ENCODE results near the gene TGM4.
"Not testable (repeated sequence)": the region's sequence is repeated elsewhere in the genome, so short reads cannot be mapped to it uniquely, and the experiment has no call there.

The TGM4 gene

GRCh38 chr3:44848634-44849033 is 25.8 kb upstream of the TGM4 start:
- no peak overlapping the region for H3K4me3 ChIP-seq (ENCODE audit: low read depth in 1 of 2, low read length in 1 of 2)
- no peaks in the 10 kb centered on the region for H3K4me1 ChIP-seq (ENCODE audit: control insufficient read depth in 1 of 2, insufficient read depth in 1 of 2, low read depth in 1 of 2, low read length in 1 of 2)
- peaks cover 52% of the 10 kb centered on the region for H3K36me3 ChIP-seq
- TF ChIP-seq, protein P1, sequence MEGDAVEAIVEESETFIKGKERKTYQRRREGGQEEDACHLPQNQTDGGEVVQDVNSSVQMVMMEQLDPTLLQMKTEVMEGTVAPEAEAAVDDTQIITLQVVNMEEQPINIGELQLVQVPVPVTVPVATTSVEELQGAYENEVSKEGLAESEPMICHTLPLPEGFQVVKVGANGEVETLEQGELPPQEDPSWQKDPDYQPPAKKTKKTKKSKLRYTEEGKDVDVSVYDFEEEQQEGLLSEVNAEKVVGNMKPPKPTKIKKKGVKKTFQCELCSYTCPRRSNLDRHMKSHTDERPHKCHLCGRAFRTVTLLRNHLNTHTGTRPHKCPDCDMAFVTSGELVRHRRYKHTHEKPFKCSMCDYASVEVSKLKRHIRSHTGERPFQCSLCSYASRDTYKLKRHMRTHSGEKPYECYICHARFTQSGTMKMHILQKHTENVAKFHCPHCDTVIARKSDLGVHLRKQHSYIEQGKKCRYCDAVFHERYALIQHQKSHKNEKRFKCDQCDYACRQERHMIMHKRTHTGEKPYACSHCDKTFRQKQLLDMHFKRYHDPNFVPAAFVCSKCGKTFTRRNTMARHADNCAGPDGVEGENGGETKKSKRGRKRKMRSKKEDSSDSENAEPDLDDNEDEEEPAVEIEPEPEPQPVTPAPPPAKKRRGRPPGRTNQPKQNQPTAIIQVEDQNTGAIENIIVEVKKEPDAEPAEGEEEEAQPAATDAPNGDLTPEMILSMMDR (IDR thresholded peaks at IDR 0.05) = no peak
- no peak overlapping the region for H3K27ac ChIP-seq
- H3K9me3 ChIP-seq = no peaks in the 10 kb centered on the region
- no peaks in the 10 kb centered on the region for H3K27me3 ChIP-seq

DNA sequence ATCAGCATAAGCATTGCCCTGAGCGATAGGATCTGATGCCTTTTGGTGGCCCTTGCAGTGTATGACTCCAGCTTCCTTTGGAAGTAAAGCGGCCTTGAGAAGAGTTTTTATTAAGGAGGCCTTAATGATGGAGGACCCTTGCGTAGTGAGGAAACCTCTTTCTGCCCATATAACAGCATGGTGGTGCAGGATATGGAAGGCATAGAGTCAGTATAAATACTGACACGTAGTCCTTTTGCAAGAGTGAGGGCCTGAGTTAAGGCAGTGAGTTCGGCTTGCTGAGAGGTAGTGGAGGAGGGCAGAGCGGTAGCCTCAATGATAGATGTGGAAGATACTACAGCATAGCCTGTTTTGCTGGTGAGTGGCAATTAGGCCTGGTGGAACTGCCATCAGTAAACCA is 17.7 kb upstream of the TGM4 start:
- not testable (repeated sequence) for H3K27me3 ChIP-seq; H3K27ac ChIP-seq; H3K4me1 ChIP-seq (ENCODE audit: control insufficient read depth in 1 of 2, insufficient read depth in 1 of 2, low read depth in 1 of 2, low read length in 1 of 2); H3K4me3 ChIP-seq (ENCODE audit: low read depth in 1 of 2, low read length in 1 of 2); H3K9me3 ChIP-seq
- peaks cover 17% of the 10 kb centered on the region for H3K36me3 ChIP-seq

- Histone ChIP-seq H3K27ac (no peak overlapping the region), H3K9me3 (no peaks in the 10 kb centered on the region), H3K27me3 (no peaks in the 10 kb centered on the region), H3K4me3 (ENCODE audit: low read depth in 1 of 2, low read length in 1 of 2) (no peak overlapping the region), H3K36me3 (peaks cover 3% of the 10 kb centered on the region), H3K4me1 (ENCODE audit: control insufficient read depth in 1 of 2, insufficient read depth in 1 of 2, low read depth in 1 of 2, low read length in 1 of 2) (peaks cover 7 to 10% of the 10 kb centered on the region in 2 experiments)
- TF ChIP-seq, protein P1 (IDR thresholded peaks at IDR 0.05) = no peak
Observed at GRCh38 chr3:44860117-44860516, 14.3 kb upstream of the TGM4 start.

- Histone ChIP-seq H3K27ac (peak within 1 kb of the TSS; percentile 86), H3K4me1 (ENCODE audit: control insufficient read depth in 1 of 2, insufficient read depth in 1 of 2, low read depth in 1 of 2, low read length in 1 of 2) (peaks cover 7 to 10% of the 10 kb centered on the region in 2 experiments), H3K4me3 (ENCODE audit: low read depth in 1 of 2, low read length in 1 of 2) (peak within 1 kb of the TSS; percentile 72 to 75), H3K36me3 (peaks cover 7% of the 10 kb centered on the region), H3K9me3 (no peaks in the 10 kb centered on the region), H3K27me3 (no peaks in the 10 kb centered on the region)
- TF ChIP-seq, protein P1 (IDR thresholded peaks at IDR 0.05) = peak; percentile 41
Observed at GRCh38 chr3:44861412-44862225, 12.8 kb upstream of the TGM4 start, which contains the start of gene TMEM42. Gene TMEM42 (plus strand): TSS chr3:44861912. CDS start chr3:44861925, 13 bp downstream.

DNA sequence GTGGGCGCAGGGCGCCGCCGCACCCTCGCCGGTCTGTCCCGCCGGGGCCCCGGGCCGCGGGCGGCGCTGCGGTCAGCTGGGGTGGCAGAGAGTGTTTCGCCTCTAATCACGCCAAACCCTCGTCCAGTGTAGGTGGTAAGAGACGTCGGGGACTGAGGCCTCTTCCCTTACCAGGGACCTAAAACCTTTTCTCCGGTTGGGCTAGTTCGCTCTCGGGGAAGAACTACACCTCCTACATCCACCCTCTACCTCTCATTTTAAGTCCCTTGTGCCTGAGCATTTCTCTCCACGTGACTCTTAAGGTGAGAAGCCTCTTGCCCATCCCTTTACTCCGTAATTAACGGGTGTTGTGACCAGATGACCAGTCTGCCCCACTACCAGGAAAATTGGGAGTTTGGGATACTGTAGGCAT is 12.2 kb upstream of the TGM4 start:
- Histone ChIP-seq H3K9me3 (no peaks in the 10 kb centered on the region), H3K36me3 (peaks cover 7% of the 10 kb centered on the region), H3K27me3 (no peaks in the 10 kb centered on the region), H3K4me1 (ENCODE audit: control insufficient read depth in 1 of 2, insufficient read depth in 1 of 2, low read depth in 1 of 2, low read length in 1 of 2) (peaks cover 7 to 10% of the 10 kb centered on the region in 2 experiments), H3K27ac (peak overlapping the region; percentile 86), H3K4me3 (ENCODE audit: low read depth in 1 of 2, low read length in 1 of 2) (peak overlapping the region; percentile 72 to 75)
- TF ChIP-seq, protein P1 (IDR thresholded peaks at IDR 0.05) = no peak

GRCh38 chr3:44865272-44866035 is 9.0 kb upstream of the TGM4 start:
- TF ChIP-seq, protein P1 (IDR thresholded peaks at IDR 0.05) = no peak
- no peaks in the 10 kb centered on the region for H3K27me3 ChIP-seq
- no peak overlapping the region for H3K27ac ChIP-seq
- no peak overlapping the region for H3K4me3 ChIP-seq (ENCODE audit: low read depth in 1 of 2, low read length in 1 of 2)
- peaks cover 7% of the 10 kb centered on the region for H3K36me3 ChIP-seq
- H3K4me1 ChIP-seq (ENCODE audit: control insufficient read depth in 1 of 2, insufficient read depth in 1 of 2, low read depth in 1 of 2, low read length in 1 of 2) = peaks cover 7 to 10% of the 10 kb centered on the region in 2 experiments
- H3K9me3 ChIP-seq = no peaks in the 10 kb centered on the region
